Ovary (tissue), 9 donors: Measurements from ENCODE around the gene MON1A. TPM values are rescaled to one million over a fixed set of nuclear protein-coding genes. Genes with fewer than 3 reads are reported as not detected.
A peak's percentile ranks its signal among the peaks of the same experiment; 100 is the strongest.
"Not testable (repeated sequence)": the region's sequence is repeated elsewhere in the genome, so short reads cannot be mapped to it uniquely, and the experiment has no call there.

Experiments
- DNase-seq, 5 donors: peaks; one replicate each; pipeline ENCODE4 v3.0.0-alpha.2; 2019 to 2020
- H3K27ac ChIP-seq, 2 donors: fragments of 200-600 bp; one replicate each; pipeline versions ENCODE4 v1.5.1 to v1.8.0; 2019 to 2022
- H3K27me3 ChIP-seq: fragments of 200-600 bp; one replicate; pipeline ENCODE4 v1.8.0; 2022
- H3K36me3 ChIP-seq: fragments of 200-600 bp; sonication (generic); one replicate; pipeline ENCODE4 v1.5.1; 2019
- H3K4me1 ChIP-seq: one replicate; pipeline ENCODE4 v1.8.1; 2013; ENCODE audit warnings: mild to moderate bottlenecking, moderate library complexity; ENCODE audit not compliant: insufficient read depth
- H3K4me3 ChIP-seq: fragments of 200-600 bp; sonication (generic); one replicate; pipeline ENCODE4 v1.5.1; 2017
- H3K9me3 ChIP-seq, 2 donors: fragments of 200-600 bp in 1 of 2; sonication (generic) in 1 of 2; one replicate each; pipeline versions ENCODE4 v1.5.1 to v1.8.1; 2013 to 2019; ENCODE audit warnings: mild to moderate bottlenecking in 1 of 2, moderate library complexity in 1 of 2
- EP300 ChIP-seq: sonication (generic); formaldehyde crosslinking; IDR thresholded peaks from one replicate; pipeline ENCODE4 v1.6.1; 2017; ENCODE audit warnings: antibody characterized with exemption
- POLR2A ChIP-seq: fragments of 450-650 bp; IDR thresholded peaks from one replicate; pipeline ENCODE4 v1.6.1; 2017; ENCODE audit warnings: antibody characterized with exemption, mild to moderate bottlenecking, moderate library complexity
- WGBS, 3 donors: extraction: QIAGEN DNeasy Blood & Tissue Kit in 1 of 3; methylation state at CpG; one replicate each; pipeline versions ENCODE4 v1.1.5 to v1.1.7; 2013 to 2017; 5-methylcytosine and 5-hydroxymethylcytosine counted together
- intact Hi-C, 4 donors: fragments of 100-400 bp; cut with DNase I; formaldehyde crosslinking; loops; one replicate each; pipeline versions ENCODE4 v1.11.0 to v1.15.1; 2022 to 2023
- polyA plus RNA-seq, 2 donors: library from polyadenylated mRNA; stranded (reverse); fragments of 200-250 nt in 1 of 2; fragments of 350-450 nt in 1 of 2; fragmentation: Illumina TruSeq in 1 of 2; extraction: RNeasy Lipid Tissue Mini Kit (QIAGEN cat#74804) in 1 of 2; gene quantifications; one replicate each; pipeline ENCODE4 v1.2.3, GENCODE V29; 2013 to 2014
- total RNA-seq, 7 donors: library from RNA; depleted of rRNA in 2 of 7; stranded (reverse); fragments of >200 nt in 2 of 7; fragmentation: NEBNext Ultra II Directional in 3 of 7; extraction: Animal tissue kit (Norgen Biotek cat#: 25700) in 3 of 7; gene quantifications; one replicate each; pipeline versions ENCODE4 v1.1.0 to v1.2.4, GENCODE V29; 2016 to 2023
- TF ChIP-seq, protein P1 (sequence below), 3 donors: fragments of 450-650 bp in 2 of 3; fragments of 200-600 bp in 1 of 3; IDR thresholded peaks; one replicate each; pipeline versions ENCODE4 v1.5.1 to v1.8.0; 2016 to 2022; ENCODE audit warnings: antibody characterized with exemption in 3 of 3, mild to moderate bottlenecking in 1 of 3
- donor health status: DM: no; HTN: no; CAD: no; lungs with moderate emphysema.
- donor health status: DM: no; HTN: no; CAD: no.
- donor health status: Bipolar disorder and iron deficiency.
- donor health status: DM: yes; HTN: yes; CAD: no.
- donor health status: DM: no; HTN: no; CAD: no.
- donor health status: DM: yes; HTN: yes; CAD: no.

MON1A gene
- total and polyA plus RNA-seq, 9 donors, result 2.8 to 13.2 (median 7.1) TPM

DNA sequence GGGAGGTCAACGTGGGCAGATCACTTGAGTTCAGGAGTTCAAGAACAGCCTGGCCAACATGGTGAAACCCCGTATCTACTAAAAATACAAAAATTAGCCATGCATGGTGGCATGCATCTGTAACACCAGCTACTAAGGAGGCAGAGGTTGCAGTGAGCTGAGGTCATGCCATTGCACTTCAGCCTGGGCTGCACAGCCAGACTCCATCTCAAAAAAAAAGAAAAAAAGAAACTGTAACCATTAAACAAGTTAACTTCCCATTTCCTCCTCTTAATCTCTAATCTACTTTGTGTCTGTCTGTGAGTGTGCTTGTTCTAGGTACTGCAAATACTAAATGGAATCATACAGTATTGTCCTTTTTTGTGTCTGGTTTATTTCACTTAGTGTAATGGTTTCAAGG, 13.0 kb upstream of the MON1A start:
- peaks cover 8% of the 10 kb centered on the region for H3K4me1 ChIP-seq
- no peaks in the 10 kb centered on the region for H3K36me3 ChIP-seq
- no peaks in the 10 kb centered on the region for H3K9me3 ChIP-seq
- intact Hi-C loops, result no loop called here
- TF ChIP-seq, protein P1, sequence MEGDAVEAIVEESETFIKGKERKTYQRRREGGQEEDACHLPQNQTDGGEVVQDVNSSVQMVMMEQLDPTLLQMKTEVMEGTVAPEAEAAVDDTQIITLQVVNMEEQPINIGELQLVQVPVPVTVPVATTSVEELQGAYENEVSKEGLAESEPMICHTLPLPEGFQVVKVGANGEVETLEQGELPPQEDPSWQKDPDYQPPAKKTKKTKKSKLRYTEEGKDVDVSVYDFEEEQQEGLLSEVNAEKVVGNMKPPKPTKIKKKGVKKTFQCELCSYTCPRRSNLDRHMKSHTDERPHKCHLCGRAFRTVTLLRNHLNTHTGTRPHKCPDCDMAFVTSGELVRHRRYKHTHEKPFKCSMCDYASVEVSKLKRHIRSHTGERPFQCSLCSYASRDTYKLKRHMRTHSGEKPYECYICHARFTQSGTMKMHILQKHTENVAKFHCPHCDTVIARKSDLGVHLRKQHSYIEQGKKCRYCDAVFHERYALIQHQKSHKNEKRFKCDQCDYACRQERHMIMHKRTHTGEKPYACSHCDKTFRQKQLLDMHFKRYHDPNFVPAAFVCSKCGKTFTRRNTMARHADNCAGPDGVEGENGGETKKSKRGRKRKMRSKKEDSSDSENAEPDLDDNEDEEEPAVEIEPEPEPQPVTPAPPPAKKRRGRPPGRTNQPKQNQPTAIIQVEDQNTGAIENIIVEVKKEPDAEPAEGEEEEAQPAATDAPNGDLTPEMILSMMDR (IDR thresholded peaks at IDR 0.05), result no peak
- TF ChIP-seq POLR2A, result no peak
- H3K27me3 ChIP-seq, result no peaks in the 10 kb centered on the region
- WGBS, 3 donors, result 67 to 77% (median 70%) methylated on average over 2 of the region's 2 CpGs
- H3K27ac ChIP-seq, result no peak overlapping the region
- H3K4me3 ChIP-seq, result no peak overlapping the region
- no peak for DNase-seq

DNA sequence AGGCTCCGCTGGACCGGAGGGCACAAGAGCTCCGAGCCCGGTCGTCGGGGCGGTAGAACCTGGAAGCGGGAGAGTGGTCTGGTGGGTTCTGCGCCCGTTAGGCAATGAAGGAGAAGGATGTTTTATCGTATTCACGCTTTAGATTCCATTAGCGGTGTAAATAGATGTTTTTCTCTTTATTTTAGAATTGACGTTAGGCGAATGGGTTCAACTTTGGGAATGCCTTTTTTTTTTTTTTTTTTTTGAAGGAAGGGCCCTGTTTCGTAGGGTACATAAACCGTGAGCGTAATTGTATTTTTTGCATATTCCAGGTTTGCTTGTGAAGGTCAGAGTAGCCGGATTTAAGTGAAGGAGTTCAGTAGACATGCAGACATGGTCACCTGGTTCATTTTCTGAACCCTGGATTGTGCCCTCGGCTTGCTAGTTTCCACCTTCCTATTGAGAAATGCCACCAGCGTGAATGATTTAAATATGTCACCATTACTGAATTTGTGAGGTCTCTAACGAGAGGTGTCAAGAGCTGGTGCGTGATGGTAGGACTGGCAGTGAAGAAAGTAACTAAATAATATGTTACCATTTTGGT, 11.1 kb upstream of the MON1A start:
- Histone ChIP-seq H3K9me3 (no peaks in the 10 kb centered on the region), H3K4me3 (peak overlapping the region; percentile 96), H3K4me1 (peaks cover 6% of the 10 kb centered on the region), H3K36me3 (no peaks in the 10 kb centered on the region), H3K27ac (peak overlapping the region; percentile 61 to 87), H3K27me3 (no peaks in the 10 kb centered on the region)
- WGBS, 3 donors, result 4 to 6% (median 6%) methylated on average over 23 of the region's 23 CpGs
- TF ChIP-seq, protein P1 (IDR thresholded peaks at IDR 0.05), result no peak
- TF ChIP-seq POLR2A, result no peak
- no peak for TF ChIP-seq EP300
- intact Hi-C loops, result no loop called here
- no peak for DNase-seq

DNA sequence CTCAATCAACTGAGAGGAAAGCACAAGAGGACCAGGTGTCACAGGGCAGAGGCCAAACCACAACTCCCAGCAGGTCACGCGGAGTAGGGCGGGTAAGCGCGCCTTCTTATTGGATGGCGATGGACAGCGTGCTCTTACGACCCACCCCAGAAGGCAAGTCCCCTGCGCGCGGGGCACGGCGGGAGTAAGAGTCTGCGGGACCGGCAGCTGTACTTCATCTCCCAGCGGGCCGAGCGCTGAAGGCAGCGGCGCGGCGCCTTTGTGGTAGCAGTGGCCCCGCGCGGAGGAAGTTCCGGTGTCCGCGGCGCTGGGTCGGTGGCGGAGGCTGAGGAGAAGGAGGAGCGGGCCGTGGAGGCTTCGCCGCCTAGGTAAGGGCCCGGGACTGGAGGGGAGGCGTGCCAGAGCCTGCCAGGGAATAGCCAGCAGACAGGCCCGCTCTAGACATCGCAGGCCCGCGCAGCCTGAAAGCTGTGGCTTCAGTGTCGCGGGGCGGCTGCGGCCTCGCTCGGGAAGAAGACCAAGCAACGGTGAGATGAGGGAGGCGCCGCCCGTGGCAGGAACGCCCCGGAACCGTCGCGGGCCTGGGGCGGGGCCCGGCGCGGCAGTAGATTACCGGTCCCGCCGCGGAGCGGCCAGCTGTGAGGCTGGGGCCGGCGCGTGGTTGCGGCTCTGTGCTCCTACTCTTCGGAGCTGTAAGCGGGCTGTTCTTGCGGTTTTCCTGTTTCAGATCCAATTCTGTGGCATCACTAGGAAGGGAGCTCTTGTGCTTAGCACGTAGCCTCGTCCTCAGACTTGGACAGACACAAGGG, 10.5 kb upstream of the MON1A start, which contains the start of gene RBM6:
TSS of gene RBM6 (plus strand) at position 293 of the 809 bp plus-strand sequence. CDS start 22,492 bp downstream, outside the sequence.
- peak; percentile 85 for TF ChIP-seq POLR2A
- TF ChIP-seq EP300, result no peak
- TF ChIP-seq, protein P1 (IDR thresholded peaks at IDR 0.05), result peak in 1 of 3 donors; percentile 10
- no peaks in the 10 kb centered on the region for H3K36me3 ChIP-seq
- H3K4me1 ChIP-seq, result peaks cover 6% of the 10 kb centered on the region
- peak; percentile 93 to 96 (median 95) for DNase-seq
- no peaks in the 10 kb centered on the region for H3K27me3 ChIP-seq
- WGBS, 3 donors, result 0 to 1% (median 1%) methylated on average over 45 to 74 of the region's 74 CpGs
- peak within 1 kb of the TSS; percentile 96 for H3K4me3 ChIP-seq
- peak within 1 kb of the TSS; percentile 61 to 87 for H3K27ac ChIP-seq
- intact Hi-C loops, result no loop called here
- no peaks in the 10 kb centered on the region for H3K9me3 ChIP-seq

DNA sequence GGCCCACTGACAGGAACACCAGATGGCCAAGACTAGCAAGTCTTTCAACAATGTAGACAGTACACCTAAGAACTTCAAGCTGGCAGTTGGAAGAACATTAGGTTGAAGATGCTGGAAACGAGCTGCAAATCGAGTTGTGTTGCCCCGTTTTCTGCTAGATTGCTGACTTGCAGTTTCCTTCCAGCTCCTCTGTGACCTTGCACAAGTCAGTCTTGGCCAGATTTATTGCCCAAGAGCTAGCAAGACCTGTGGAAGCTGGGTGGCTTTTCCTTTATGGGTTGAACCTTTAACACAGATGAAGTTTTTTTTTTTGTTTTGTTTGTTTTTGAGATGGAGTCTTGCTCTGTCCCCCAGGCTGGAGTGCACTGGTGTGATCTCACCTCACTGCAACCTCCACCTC, 7.5 kb upstream of the MON1A start:
- Histone ChIP-seq H3K27me3 (no peaks in the 10 kb centered on the region), H3K4me3 (no peak overlapping the region), H3K27ac (no peak overlapping the region), H3K4me1 (peaks cover 6% of the 10 kb centered on the region), H3K36me3 (no peaks in the 10 kb centered on the region), H3K9me3 (no peaks in the 10 kb centered on the region)
- intact Hi-C loops, result no loop called here
- no peak for DNase-seq
- 5 to 15% (median 14%) methylated on average over 3 of the region's 3 CpGs for WGBS, 3 donors
- TF ChIP-seq POLR2A (no peak), EP300 (no peak)
- TF ChIP-seq, protein P1 (IDR thresholded peaks at IDR 0.05), result no peak

DNA sequence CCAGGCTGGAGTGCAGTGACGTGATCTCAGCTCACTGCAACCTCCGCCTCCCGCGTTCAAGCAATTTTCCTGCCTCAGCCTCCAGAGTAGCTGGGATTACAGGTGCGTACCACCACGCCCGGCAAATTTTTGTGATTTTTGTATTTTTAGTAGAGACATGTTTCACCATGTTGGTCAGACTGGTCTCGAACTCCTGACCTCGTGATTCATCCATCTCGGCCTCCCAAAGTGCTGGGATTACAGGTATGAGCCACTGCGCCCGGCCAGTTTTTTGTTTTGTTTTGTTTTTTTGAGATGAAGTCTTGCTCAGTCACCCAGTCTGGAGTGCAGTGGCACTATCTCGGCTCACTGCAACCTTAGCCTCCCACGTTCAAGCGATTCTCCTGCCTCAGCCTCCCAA, 2.7 kb upstream of the MON1A start:
- H3K4me1 ChIP-seq, H3K27ac ChIP-seq, H3K9me3 ChIP-seq, H3K27me3 ChIP-seq, H3K36me3 ChIP-seq, intact Hi-C loops, H3K4me3 ChIP-seq: not testable (repeated sequence)
- 92 to 94% (median 94%) methylated on average over 15 of the region's 15 CpGs for WGBS, 3 donors
- peak in 1 of 5 donors; percentile 15 for DNase-seq
